GM15510 (cell line): ENCODE data around the gene DNTT.

Experiments used
- POLR2A ChIP-seq: IDR thresholded peaks from 3 replicates; pipeline ENCODE4 v1.6.1; 2011; ENCODE audit warnings: borderline replicate concordance; ENCODE audit not compliant: insufficient read length; ENCODE audit errors: extremely low read depth

Gene DNTT

GRCh38 chr10:96271016-96271815 is 33.0 kb upstream of the DNTT start, which contains the start of gene BLNK:
BLNK (minus strand) TSS chr10:96271569; CDS start chr10:96271398, 171 bp downstream.
- peak; percentile 95 for TF ChIP-seq POLR2A

GRCh38 chr10:96272316-96273280 is 31.6 kb upstream of the DNTT start:
- TF ChIP-seq POLR2A = no peak

GRCh38 chr10:96275685-96276418 is 28.4 kb upstream of the DNTT start:
- no peak for TF ChIP-seq POLR2A

- TF ChIP-seq POLR2A = no peak
Observed at GRCh38 chr10:96276426-96276825, 27.8 kb upstream of the DNTT start.

GRCh38 chr10:96276831-96277230 is 27.4 kb upstream of the DNTT start:
- no peak for TF ChIP-seq POLR2A

GRCh38 chr10:96279191-96279641 is 25.0 kb upstream of the DNTT start:
- TF ChIP-seq POLR2A = no peak

- no peak for TF ChIP-seq POLR2A
Observed at GRCh38 chr10:96280859-96281258, 23.4 kb upstream of the DNTT start.

- TF ChIP-seq POLR2A = no peak
Observed at GRCh38 chr10:96281444-96282029, 22.7 kb upstream of the DNTT start.

- TF ChIP-seq POLR2A = no peak
Observed at GRCh38 chr10:96283351-96283750, 20.9 kb upstream of the DNTT start.

- TF ChIP-seq POLR2A = no peak
Observed at GRCh38 chr10:96283756-96284155, 20.5 kb upstream of the DNTT start.

- TF ChIP-seq POLR2A = no peak
Observed at GRCh38 chr10:96285331-96285752, 18.9 kb upstream of the DNTT start.

- TF ChIP-seq POLR2A = no peak
Observed at GRCh38 chr10:96287392-96288105, 16.7 kb upstream of the DNTT start.

- peak; percentile 40 for TF ChIP-seq POLR2A
Observed at GRCh38 chr10:96288151-96288621, 16.0 kb upstream of the DNTT start.

- no peak for TF ChIP-seq POLR2A
Observed at GRCh38 chr10:96289218-96289910, 14.9 kb upstream of the DNTT start.
